Measurements from ENCODE around the gene TDO2.
"Not testable (repeated sequence)": the region's sequence is repeated elsewhere in the genome, so short reads cannot be mapped to it uniquely, and the experiment has no call there.

Gene TDO2

GRCh38 chr4:155908187-155909139, 5.0 kb downstream of the TDO2 start:
- DNase-seq, result no peak

GRCh38 chr4:155909615-155910226, 6.2 kb downstream of the TDO2 start:
- DNase-seq, result no peak

- DNase-seq, result no peak
Observed at GRCh38 chr4:155911905-155912304, 8.4 kb downstream of the TDO2 start.

GRCh38 chr4:155914782-155915181, 11.3 kb downstream of the TDO2 start:
- DNase-seq, result no peak

GRCh38 chr4:155921597-155921996, 18.1 kb downstream of the TDO2 start:
- no peak for DNase-seq

GRCh38 chr4:155924637-155925036, 21.1 kb downstream of the TDO2 start:
- no peak for DNase-seq

- no peak for DNase-seq
Observed at GRCh38 chr4:155929833-155930232, 26.3 kb downstream of the TDO2 start.

- DNase-seq, result no peak
Observed at GRCh38 chr4:155930330-155930729, 26.8 kb downstream of the TDO2 start.

GRCh38 chr4:155931634-155932033, 28.1 kb downstream of the TDO2 start:
- DNase-seq, result no peak

- DNase-seq, result not testable (repeated sequence)
Observed at GRCh38 chr4:155934634-155935033, 31.1 kb downstream of the TDO2 start.

- DNase-seq, result no peak
Observed at GRCh38 chr4:155935389-155935986, 32.0 kb downstream of the TDO2 start.

GRCh38 chr4:155941085-155941790, 37.7 kb downstream of the TDO2 start:
- no peak for DNase-seq

GRCh38 chr4:155941820-155942219, 38.3 kb downstream of the TDO2 start:
- DNase-seq, result no peak

GRCh38 chr4:155943605-155944291, 40.3 kb downstream of the TDO2 start:
- no peak for DNase-seq

- DNase-seq, result no peak
Observed at GRCh38 chr4:155944516-155944915, 41.0 kb downstream of the TDO2 start.

GRCh38 chr4:155946486-155946885, 43.0 kb downstream of the TDO2 start:
- DNase-seq, result no peak

- DNase-seq, result no peak
Observed at GRCh38 chr4:155948541-155948940, 45.0 kb downstream of the TDO2 start.

- no peak for DNase-seq
Observed at GRCh38 chr4:155950461-155950860, 47.0 kb downstream of the TDO2 start.

GRCh38 chr4:155952501-155952901, 49.0 kb downstream of the TDO2 start:
- no peak for DNase-seq

GRCh38 chr4:155953151-155954117, 49.9 kb downstream of the TDO2 start, which contains the start of gene CTSO:
TSS of gene CTSO (minus strand) at chr4:155953866. CDS start at chr4:155953847, 19 bp downstream.
- peak in 13 of 14 donors; percentile 41 to 86 (median 77) for DNase-seq

All from C1 segment of cervical spinal cord (tissue), 14 donors.